Right atrium auricular region (tissue), 2 donors: ENCODE measurements around the gene C19orf38. TPM values are rescaled to one million over a fixed set of nuclear protein-coding genes. Genes with fewer than 3 reads are reported as not detected.

ENCODE experiments used
- DNase-seq: peaks from one replicate; pipeline ENCODE4 v3.0.0-alpha.2; 2019; ENCODE audit warnings: low spot score
- H3K27ac ChIP-seq, 2 donors: fragments of 200-600 bp; sonication (generic); 1 replicate in 1 of 2; 2 replicates in 1 of 2; pipeline ENCODE4 v1.5.1; 2016 to 2019
- H3K27me3 ChIP-seq, 2 donors: fragments of 200-600 bp; sonication (generic); one replicate each; pipeline versions ENCODE4 v1.5.1 to v1.6.0; 2017 to 2019
- H3K36me3 ChIP-seq: fragments of 200-600 bp; sonication (generic); one replicate; pipeline ENCODE4 v1.5.1; 2016
- H3K4me1 ChIP-seq, 2 donors: fragments of 200-600 bp; sonication (generic); one replicate each; pipeline versions ENCODE4 v1.5.1 to v1.6.0; 2017 to 2019
- H3K4me3 ChIP-seq, 2 donors: fragments of 200-600 bp; sonication (generic); 1 replicate in 1 of 2; 2 replicates in 1 of 2; pipeline ENCODE4 v1.5.1; 2017 to 2019; ENCODE audit warnings: mild to moderate bottlenecking in 1 of 2, moderate library complexity in 1 of 2
- H3K9me3 ChIP-seq, 2 donors: fragments of 200-600 bp; sonication (generic); one replicate each; pipeline ENCODE4 v1.5.1; 2019
- CTCF ChIP-seq, 2 donors: fragments of 200-600 bp; sonication (generic); IDR thresholded peaks; one replicate each; pipeline ENCODE4 v1.5.1; 2019; ENCODE audit warnings: antibody characterized with exemption in 2 of 2
- total RNA-seq, 2 donors: library from RNA; depleted of rRNA; stranded (reverse); fragments of >200 nt; gene quantifications; one replicate each; pipeline ENCODE4 v1.1.0, GENCODE V29; 2016

The C19orf38 gene
- total RNA-seq, 2 donors from 2014 or later, result 1.5 TPM; not detected in 1

- Histone ChIP-seq H3K4me3 (no peak overlapping the region), H3K36me3 (no peaks in the 10 kb centered on the region), H3K9me3 (no peaks in the 10 kb centered on the region), H3K27ac (no peak overlapping the region), H3K4me1 (peaks cover 0 to 47% of the 10 kb centered on the region in 2 donors), H3K27me3 (no peaks in the 10 kb centered on the region)
- TF ChIP-seq CTCF (IDR thresholded peaks at IDR 0.05), result no peak
- DNase-seq, result no peak
Measured at GRCh38 chr19:10896851-10897526, 48.8 kb downstream of the C19orf38 start.

GRCh38 chr19:10898633-10899032 is 50.4 kb downstream of the C19orf38 start:
- Histone ChIP-seq H3K9me3 (peaks cover 0 to 8% of the 10 kb centered on the region in 2 donors), H3K4me1 (peaks cover 0 to 30% of the 10 kb centered on the region in 2 donors), H3K27ac (peak overlapping the region in 1 of 2 donors; percentile 1), H3K4me3 (no peak overlapping the region), H3K27me3 (no peaks in the 10 kb centered on the region), H3K36me3 (no peaks in the 10 kb centered on the region)
- no peak for DNase-seq
- no peak for TF ChIP-seq CTCF (IDR thresholded peaks at IDR 0.05)

- peak overlapping the region; percentile 1 to 38 for H3K27ac ChIP-seq
Measured at GRCh38 chr19:10899151-10899653, 51.0 kb downstream of the C19orf38 start.

GRCh38 chr19:10907925-10908324 is 59.7 kb downstream of the C19orf38 start:
- H3K27me3 ChIP-seq, result no peaks in the 10 kb centered on the region
- H3K36me3 ChIP-seq, result peaks cover 41% of the 10 kb centered on the region
- peaks cover 0 to 4% of the 10 kb centered on the region in 2 donors for H3K9me3 ChIP-seq
- TF ChIP-seq CTCF (IDR thresholded peaks at IDR 0.05), result no peak
- H3K4me3 ChIP-seq, result no peak overlapping the region
- no peak overlapping the region for H3K27ac ChIP-seq
- DNase-seq, result no peak
- no peaks in the 10 kb centered on the region for H3K4me1 ChIP-seq

More at GRCh38 chr19:10899151-10899653, 51.0 kb downstream of the C19orf38 start:
- no peak for DNase-seq
- no peaks in the 10 kb centered on the region for H3K27me3 ChIP-seq
- H3K4me1 ChIP-seq, result peaks cover 0 to 25% of the 10 kb centered on the region in 2 donors
- no peak overlapping the region for H3K4me3 ChIP-seq
- peaks cover 0 to 8% of the 10 kb centered on the region in 2 donors for H3K9me3 ChIP-seq
- H3K36me3 ChIP-seq, result no peaks in the 10 kb centered on the region
- TF ChIP-seq CTCF (IDR thresholded peaks at IDR 0.05), result no peak

- Histone ChIP-seq H3K4me1 (no peaks in the 10 kb centered on the region), H3K9me3 (no peaks in the 10 kb centered on the region), H3K27ac (no peak overlapping the region), H3K27me3 (no peaks in the 10 kb centered on the region), H3K4me3 (no peak overlapping the region), H3K36me3 (peaks cover 43% of the 10 kb centered on the region)
- no peak for TF ChIP-seq CTCF (IDR thresholded peaks at IDR 0.05)
- no peak for DNase-seq
Measured at GRCh38 chr19:10908380-10908960, 60.3 kb downstream of the C19orf38 start.
